OCI-LY7 (cell line): Measurements from ENCODE around the gene GSG1. TPM values are rescaled to one million over a fixed set of nuclear protein-coding genes. Genes with fewer than 3 reads are reported as not detected.

Experiments used
- BruUV-seq: library from RNA; stranded (reverse); fragments of 400-500 nt; replicated peaks from 2 replicates; lab custom pipeline; 2021; lab: Mats Ljungman, UMichigan
- CTCF ChIA-PET: fragments of 300-600 bp; sonication (Branson Sonifier 250); formaldehyde crosslinking; loops from one replicate; lab custom pipeline; 2022; ENCODE audit warnings: antibody characterized with exemption; ENCODE audit not compliant: unreplicated experiment; lab: Charles Lee
- POLR2A ChIA-PET: fragments of 300-600 bp; sonication (Branson Sonifier 250); formaldehyde crosslinking; loops from one replicate; lab custom pipeline; 2022; ENCODE audit warnings: antibody characterized with exemption; lab: Charles Lee
- DNase-seq: peaks from one replicate; pipeline ENCODE4 v3.0.0-alpha.2; 2015; ENCODE audit warnings: low spot score
- H2AFZ ChIP-seq: fragments of 200-600 bp; sonication (generic), shearing (Covaris generic); 2 replicates; pipeline ENCODE4 v1.6.1; 2014; ENCODE audit warnings: mild to moderate bottlenecking, antibody characterized with exemption, low read length, moderate library complexity
- H3K27ac ChIP-seq: fragments of 200-600 bp; sonication (generic); 2 replicates; pipeline ENCODE4 v1.5.1; 2014; ENCODE audit warnings: mixed run types, low read depth, mild to moderate bottlenecking, moderate library complexity, low read length, inconsistent platforms; ENCODE audit not compliant: poor library complexity, severe bottlenecking
- H3K36me3 ChIP-seq: fragments of 200-600 bp; sonication (generic); 2 replicates; pipeline ENCODE4 v1.6.1; 2014; ENCODE audit warnings: mild to moderate bottlenecking, antibody characterized with exemption, low read length, moderate library complexity, mixed read lengths; ENCODE audit not compliant: insufficient read depth
- H3K4me1 ChIP-seq: fragments of 200-600 bp; sonication (generic); 2 replicates; pipeline ENCODE4 v1.5.1; 2014; ENCODE audit warnings: mild to moderate bottlenecking, low read length; ENCODE audit not compliant: insufficient read depth, poor library complexity, severe bottlenecking
- H3K4me2 ChIP-seq: fragments of 200-600 bp; sonication (generic); 2 replicates; pipeline ENCODE4 v1.6.1; 2014; ENCODE audit warnings: mild to moderate bottlenecking, low read length
- H3K4me3 ChIP-seq: fragments of 200-600 bp; sonication (generic); 2 replicates; pipeline ENCODE4 v1.5.1; 2014; ENCODE audit warnings: mild to moderate bottlenecking, low read depth, low read length; ENCODE audit not compliant: poor library complexity, severe bottlenecking
- H3K79me2 ChIP-seq: fragments of 200-600 bp; sonication (generic); 2 replicates; pipeline ENCODE4 v1.6.1; 2016; ENCODE audit warnings: low read depth, mild to moderate bottlenecking, low read length, moderate library complexity, mixed read lengths; ENCODE audit not compliant: insufficient read depth
- H3K9me2 ChIP-seq: fragments of 200-600 bp; sonication (generic); 2 replicates; pipeline ENCODE4 v1.6.1; 2016; ENCODE audit warnings: mild to moderate bottlenecking, low read length, mixed read lengths; ENCODE audit not compliant: insufficient read depth
- H3K9me3 ChIP-seq: fragments of 200-600 bp; sonication (generic); 2 replicates; pipeline ENCODE4 v1.6.1; 2014; ENCODE audit warnings: mild to moderate bottlenecking, mixed run types, low read length, mixed read lengths
- H4K20me1 ChIP-seq: fragments of 200-600 bp; sonication (generic); 2 replicates; pipeline ENCODE4 v1.6.1; 2014; ENCODE audit warnings: mild to moderate bottlenecking, antibody characterized with exemption, low read length, moderate library complexity, mixed read lengths; ENCODE audit not compliant: insufficient read depth
- CTCF ChIP-seq: fragments of 200-600 bp; sonication (generic); conservative IDR thresholded peaks from 2 replicates; pipeline ENCODE4 v1.5.1; 2014; ENCODE audit warnings: mild to moderate bottlenecking, antibody characterized with exemption, low read length, moderate library complexity, mixed read lengths
- EZH2phosphoT487 ChIP-seq: fragments of 200-600 bp; sonication (generic); IDR thresholded peaks from 2 replicates; pipeline ENCODE4 v1.6.1; 2018; ENCODE audit warnings: low read depth, borderline replicate concordance, mild to moderate bottlenecking, mixed run types, antibody characterized with exemption, low read length, moderate library complexity, mixed read lengths
- intact Hi-C: fragments of 100-400 bp; cut with micrococcal nuclease; formaldehyde crosslinking; loops from one replicate; pipeline ENCODE4 v1.10.0; 2022; ENCODE audit not compliant: unreplicated experiment
- total RNA-seq, 2 experiments: library from RNA; depleted of rRNA in 1 of 2; stranded (reverse); fragments of >200 nt in 1 of 2; shearing (Covaris generic) in 1 of 2; gene quantifications; 2 replicates each; pipeline ENCODE4 v1.2.3, GENCODE V29; 2014 to 2022

Gene GSG1
- total RNA-seq, 2 experiments from 2014 or later, result not detected

- Histone ChIP-seq H3K4me1 (no peaks in the 10 kb centered on the region), H3K79me2 (no peaks in the 10 kb centered on the region), H3K27ac (no peak overlapping the region), H3K36me3 (no peaks in the 10 kb centered on the region), H3K9me3 (no peaks in the 10 kb centered on the region), H3K4me2 (no peak overlapping the region), H2AFZ (no peak overlapping the region), H3K9me2 (no peaks in the 10 kb centered on the region), H3K4me3 (no peak overlapping the region), H4K20me1 (no peaks in the 10 kb centered on the region)
- CTCF ChIA-PET, result no interaction called here
- no peak for DNase-seq
- intact Hi-C loops, result no loop called here
- POLR2A ChIA-PET, result no interaction called here
- BruUV-seq, result no TSS peak
- TF ChIP-seq CTCF, result no peak
Measured at GRCh38 chr12:13152281-13152680, 48.8 kb upstream of the GSG1 start.

- H2AFZ ChIP-seq, result no peak overlapping the region
- H3K9me3 ChIP-seq, result no peaks in the 10 kb centered on the region
- no peaks in the 10 kb centered on the region for H3K79me2 ChIP-seq
- ChIA-PET POLR2A (interaction anchor here (0.6 kb wide), 3 partner anchors 726 to 1277 kb away, joined by 3 to 4 read pairs (median 3); no protein-coding TSS in a partner anchor), CTCF (no interaction called here)
- intact Hi-C loops, result no loop called here
- no peak overlapping the region for H3K27ac ChIP-seq
- BruUV-seq, result no TSS peak
- H4K20me1 ChIP-seq, result no peaks in the 10 kb centered on the region
- TF ChIP-seq CTCF (no peak), EZH2phosphoT487 (no peak)
- no peaks in the 10 kb centered on the region for H3K4me1 ChIP-seq
- DNase-seq, result no peak
- H3K36me3 ChIP-seq, result no peaks in the 10 kb centered on the region
- no peak overlapping the region for H3K4me2 ChIP-seq
- H3K4me3 ChIP-seq, result no peak overlapping the region
- no peaks in the 10 kb centered on the region for H3K9me2 ChIP-seq
Measured at GRCh38 chr12:13149411-13149810, 45.9 kb upstream of the GSG1 start.

- intact Hi-C loops, result no loop called here
- Histone ChIP-seq H3K27ac (no peak overlapping the region), H3K36me3 (no peaks in the 10 kb centered on the region), H3K9me2 (no peaks in the 10 kb centered on the region), H3K4me2 (no peak overlapping the region), H3K9me3 (no peaks in the 10 kb centered on the region), H3K79me2 (no peaks in the 10 kb centered on the region), H3K4me1 (no peaks in the 10 kb centered on the region), H2AFZ (no peak overlapping the region), H4K20me1 (no peaks in the 10 kb centered on the region), H3K4me3 (no peak overlapping the region)
- BruUV-seq, result no TSS peak
- ChIA-PET CTCF (interaction anchor here (0.6 kb wide), 1 partner anchor 775 kb away, joined by 4 read pairs; no protein-coding TSS in a partner anchor), POLR2A (no interaction called here)
- DNase-seq, result no peak
- no peak for TF ChIP-seq EZH2phosphoT487
- no peak for TF ChIP-seq CTCF
Measured at GRCh38 chr12:13148485-13148847, 45.0 kb upstream of the GSG1 start.
